H1 (cell line): ENCODE measurements around the gene ADGRB3. TPM values are rescaled to one million over a fixed set of nuclear protein-coding genes. Genes with fewer than 3 reads are reported as not detected.
"Not testable (repeated sequence)": the region's sequence is repeated elsewhere in the genome, so short reads cannot be mapped to it uniquely, and the experiment has no call there.

Source experiments
- CTCF ChIA-PET: fragments of 300-600 bp; sonication (Branson Sonifier 250); formaldehyde crosslinking; loops from one replicate; lab custom pipeline; 2021; ENCODE audit not compliant: partially characterized antibody; lab: Charles Lee
- POLR2A ChIA-PET: fragments of 300-600 bp; sonication (Branson Sonifier 250); formaldehyde crosslinking; loops from one replicate; lab custom pipeline; 2021; ENCODE audit warnings: inconsistent platforms; ENCODE audit not compliant: partially characterized antibody; lab: Charles Lee
- DNase-seq, 2 experiments: peaks; one replicate each; pipeline versions ENCODE4 v3.0.0 to v3.0.0-alpha.2; 2010 to 2022; ENCODE audit warnings: low spot score in 2 of 2, low read depth in 1 of 2, mixed read lengths in 1 of 2
- FAIRE-seq: peaks from 2 replicates; lab custom pipeline; 2011; peaks lifted over from hg19 to GRCh38; lab: Jason Lieb, UNC
- H2AFZ ChIP-seq: 2 replicates; pipeline ENCODE4 v1.8.1; 2012; ENCODE audit warnings: low read length, inconsistent platforms
- H2AK5ac ChIP-seq: 2 replicates; pipeline ENCODE4 v1.6.1; 2013; ENCODE audit warnings: low read depth, low read length
- H2BK120ac ChIP-seq: replicated peaks from 2 replicates; pipeline ENCODE3; 2013; ENCODE audit warnings: low read depth, low read length, inconsistent platforms
- H2BK12ac ChIP-seq: 2 replicates; pipeline ENCODE4 v1.6.1; 2013; ENCODE audit warnings: low read depth, low read length
- H2BK15ac ChIP-seq: 2 replicates; pipeline ENCODE4 v1.6.1; 2013; ENCODE audit warnings: low read length
- H2BK20ac ChIP-seq: 2 replicates; pipeline ENCODE4 v1.6.1; 2013; ENCODE audit warnings: low read length
- H2BK5ac ChIP-seq: 2 replicates; pipeline ENCODE4 v1.6.1; 2013; ENCODE audit warnings: low read depth, low read length
- H3K14ac ChIP-seq: 2 replicates; pipeline ENCODE4 v1.6.1; 2013; ENCODE audit warnings: inconsistent platforms; ENCODE audit not compliant: insufficient read length
- H3K18ac ChIP-seq: 2 replicates; pipeline ENCODE4 v1.6.1; 2013; ENCODE audit warnings: low read length; ENCODE audit errors: extremely low read depth
- H3K23ac ChIP-seq: 2 replicates; pipeline ENCODE4 v1.6.1; 2013; ENCODE audit warnings: inconsistent platforms; ENCODE audit not compliant: insufficient read length
- H3K23me2 ChIP-seq: 2 replicates; pipeline ENCODE4 v1.6.1; 2013; ENCODE audit warnings: low read depth, low read length
- H3K27ac ChIP-seq: 2 replicates; pipeline ENCODE4 v1.6.1; 2011; ENCODE audit warnings: low read depth, low read length, inconsistent platforms
- H3K27me3 ChIP-seq, 4 experiments: replicated peaks in 1 of 4; 1 replicate in 1 of 4; 2 replicates in 3 of 4; pipeline versions ENCODE4 v1.6.1 to v1.8.1; 2011 to 2013; ENCODE audit warnings: low read length in 3 of 4, mild to moderate bottlenecking in 3 of 4, inconsistent platforms in 2 of 4, mixed read lengths in 2 of 4, moderate library complexity in 1 of 4; ENCODE audit not compliant: control insufficient read depth in 3 of 4, insufficient read depth in 3 of 4; ENCODE audit errors: extremely low read depth in 1 of 4
- H3K36me3 ChIP-seq, 4 experiments: 2 replicates each; pipeline versions ENCODE4 v1.6.1 to v1.8.1; 2011 to 2013; ENCODE audit warnings: mild to moderate bottlenecking in 4 of 4, low read length in 3 of 4, moderate library complexity in 2 of 4, control low read depth in 1 of 4, inconsistent platforms in 1 of 4; ENCODE audit not compliant: insufficient read depth in 4 of 4, control insufficient read depth in 2 of 4
- H3K4ac ChIP-seq: replicated peaks from 2 replicates; pipeline ENCODE3; 2013; ENCODE audit warnings: low read length, low read depth, mixed read lengths, inconsistent platforms; ENCODE audit not compliant: insufficient read length
- H3K4me1 ChIP-seq, 4 experiments: replicated peaks in 1 of 4; 1 replicate in 1 of 4; 2 replicates in 3 of 4; pipeline versions ENCODE4 v1.6.1 to v1.8.1; 2011 to 2013; ENCODE audit warnings: low read length in 3 of 4, inconsistent platforms in 2 of 4, mixed read lengths in 1 of 4; ENCODE audit not compliant: insufficient read depth in 4 of 4, control insufficient read depth in 3 of 4
- H3K4me2 ChIP-seq, 2 experiments: 2 replicates each; pipeline versions ENCODE4 v1.6.1 to v1.8.1; 2011 to 2013; ENCODE audit warnings: low read depth in 2 of 2, low read length in 2 of 2, control low read depth in 1 of 2, inconsistent platforms in 1 of 2, mild to moderate bottlenecking in 1 of 2; ENCODE audit not compliant: insufficient read depth in 1 of 2
- H3K4me3 ChIP-seq, 4 experiments: fragments of 200-600, 300-600 bp in 1 of 4; sonication (generic), shearing (Covaris generic), sonication (Bioruptor Twin) in 1 of 4; 2 replicates each; pipeline versions ENCODE4 v1.5.1 to v1.8.1; 2011 to 2016; ENCODE audit warnings: low read length in 4 of 4, low read depth in 3 of 4, control low read depth in 2 of 4, inconsistent platforms in 2 of 4, mild to moderate bottlenecking in 2 of 4, mixed read lengths in 1 of 4, moderate library complexity in 1 of 4; ENCODE audit not compliant: insufficient read depth in 2 of 4; ENCODE audit errors: extremely low read depth in 1 of 4
- H3K56ac ChIP-seq: replicated peaks from 2 replicates; pipeline ENCODE3; 2013; ENCODE audit warnings: low read depth, mild to moderate bottlenecking, mixed read lengths, low read length, inconsistent platforms; ENCODE audit not compliant: insufficient read length
- H3K79me1 ChIP-seq: 2 replicates; pipeline ENCODE4 v1.6.1; 2013; ENCODE audit warnings: low read depth, low read length, control low read depth
- H3K79me2 ChIP-seq, 2 experiments: 2 replicates each; pipeline versions ENCODE4 v1.6.1 to v1.8.1; 2012 to 2013; ENCODE audit warnings: low read length in 2 of 2, mild to moderate bottlenecking in 2 of 2, inconsistent platforms in 1 of 2; ENCODE audit not compliant: insufficient read depth in 2 of 2, control insufficient read depth in 1 of 2
- H3K9ac ChIP-seq, 4 experiments: replicated peaks in 1 of 4; 1 replicate in 1 of 4; 2 replicates in 3 of 4; pipeline versions ENCODE4 v1.6.1 to v1.8.1; 2011 to 2013; ENCODE audit warnings: low read depth in 3 of 4, low read length in 3 of 4, control low read depth in 2 of 4, mild to moderate bottlenecking in 2 of 4, moderate library complexity in 2 of 4, inconsistent platforms in 1 of 4; ENCODE audit errors: extremely low read depth in 1 of 4
- H3K9me3 ChIP-seq, 2 experiments: 2 replicates each; pipeline versions ENCODE4 v1.6.1 to v1.8.1; 2012 to 2013; ENCODE audit warnings: mild to moderate bottlenecking in 2 of 2, moderate library complexity in 2 of 2, control low read depth in 1 of 2, inconsistent platforms in 1 of 2, low read depth in 1 of 2, low read length in 1 of 2, mixed read lengths in 1 of 2; ENCODE audit not compliant: insufficient read depth in 2 of 2
- H4K20me1 ChIP-seq, 2 experiments: replicated peaks in 1 of 2; 2 replicates each; pipeline versions ENCODE3 to v1.8.1; 2011 to 2013; ENCODE audit warnings: inconsistent platforms in 2 of 2, low read length in 2 of 2, mild to moderate bottlenecking in 1 of 2; ENCODE audit not compliant: insufficient read depth in 2 of 2, control insufficient read depth in 1 of 2
- H4K5ac ChIP-seq: 2 replicates; pipeline ENCODE4 v1.6.1; 2013; ENCODE audit warnings: low read length, low read depth, mixed read lengths, inconsistent platforms; ENCODE audit not compliant: insufficient read length
- H4K8ac ChIP-seq: 2 replicates; pipeline ENCODE4 v1.8.0; 2013; ENCODE audit warnings: mild to moderate bottlenecking, moderate library complexity, low read length, inconsistent platforms; ENCODE audit not compliant: insufficient read depth; ENCODE audit errors: extremely low read depth
- H4K91ac ChIP-seq: replicated peaks from 2 replicates; pipeline ENCODE3; 2013; ENCODE audit warnings: low read length, mixed read lengths, inconsistent platforms; ENCODE audit not compliant: insufficient read length
- CREB1 ChIP-seq: IDR thresholded peaks from 2 replicates; pipeline ENCODE4 v1.6.1; 2012; ENCODE audit warnings: inconsistent platforms
- WGBS, 2 experiments: shearing (Covaris generic) in 1 of 2; methylation state at CpG; one replicate each; pipeline versions ENCODE4 v1.1.6 to v1.1.7; 2013 to 2015; ENCODE audit warnings: low lambda C conversion rate in 2 of 2, mixed read lengths in 2 of 2, inconsistent platforms in 1 of 2, low coverage in 1 of 2, missing lambda C conversion rate in 1 of 2; ENCODE audit not compliant: insufficient replicate concordance in 2 of 2, insufficient coverage in 1 of 2, insufficient read length in 1 of 2; ENCODE audit errors: extremely low coverage in 1 of 2, missing lambda C conversion rate in 1 of 2; 5-methylcytosine and 5-hydroxymethylcytosine counted together
- polyA plus RNA-seq, 7 experiments: library from polyadenylated mRNA; depleted of rRNA in 3 of 7; stranded (reverse) in 5 of 7; unstranded in 2 of 7; fragments of >200 nt in 5 of 7; fragments of 200-250 nt in 2 of 7; gene quantifications; 1 replicate in 5 of 7; 2 replicates in 1 of 7; 4 replicates in 1 of 7; pipeline versions ENCODE4 v1.2.1 to v1.2.3, GENCODE V29; 2011 to 2013; ENCODE audit warnings: missing spikeins in 2 of 7, mixed read lengths in 2 of 7
- total RNA-seq: library from RNA; stranded (reverse); fragmentation: NEBNext Ultra II Directional; extraction: Animal tissue kit (Norgen Biotek cat#: 25700); gene quantifications from 2 replicates; pipeline ENCODE4 v1.2.1, GENCODE V29; 2021

The ADGRB3 gene
- total and polyA plus RNA-seq, 2 of the 8 experiments (the other 6 are each of a cell fraction or from before 2014, with no cell fraction given): 0.35 to 1.2 TPM

GRCh38 chr6:69286331-69286730, 651.2 kb downstream of the ADGRB3 start:
- CTCF ChIA-PET: no interaction called here
- Histone ChIP-seq H3K79me2 (no peaks in the 10 kb centered on the region), H3K27ac (no peak overlapping the region), H3K4me1 (peaks cover 0 to 7% (median 0%) of the 10 kb centered on the region in 4 experiments; a peak in 1 of 7 replicates), H3K9ac (no peak overlapping the region), H4K8ac (no peak overlapping the region), H4K91ac (no peak overlapping the region), H2AK5ac (no peak overlapping the region), H3K23ac (no peak overlapping the region), H3K4me2 (no peak overlapping the region), H3K18ac (no peak overlapping the region), H2BK120ac (no peak overlapping the region), H3K79me1 (no peaks in the 10 kb centered on the region)
- POLR2A ChIA-PET: no interaction called here
- TF ChIP-seq CREB1: no peak
- TF ChIP-seq, all 59 proteins: peak for 0
- WGBS, 2 experiments: 94% methylated on average over 2 of the region's 2 CpGs; no CpG with 5 or more reads in 1 of the 2 experiments
- Histone ChIP-seq H2AFZ (no peak overlapping the region), H2BK20ac (no peak overlapping the region), H2BK5ac (no peak overlapping the region), H3K23me2 (no peaks in the 10 kb centered on the region), H4K20me1 (no peaks in the 10 kb centered on the region), H3K36me3 (no peaks in the 10 kb centered on the region), H3K56ac (no peak overlapping the region), H3K4ac (no peak overlapping the region), H2BK15ac (no peak overlapping the region), H2BK12ac (no peak overlapping the region), H4K5ac (no peak overlapping the region), H3K4me3 (no peak overlapping the region), H3K27me3 (no peaks in the 10 kb centered on the region), H3K9me3 (no peaks in the 10 kb centered on the region), H3K14ac (no peak overlapping the region)
- FAIRE-seq: no peak
- no peak for DNase-seq

GRCh38 chr6:69288198-69288597, 653.1 kb downstream of the ADGRB3 start:
- POLR2A ChIA-PET, H3K4me2 ChIP-seq, H4K5ac ChIP-seq, H3K18ac ChIP-seq, H2BK120ac ChIP-seq, H3K56ac ChIP-seq, H3K27ac ChIP-seq, H3K9ac ChIP-seq, H3K79me1 ChIP-seq, H2BK12ac ChIP-seq, H4K8ac ChIP-seq, H4K91ac ChIP-seq, H3K36me3 ChIP-seq, H3K4ac ChIP-seq, H3K4me3 ChIP-seq, FAIRE-seq, H2BK20ac ChIP-seq, H2BK15ac ChIP-seq, H3K23ac ChIP-seq, H3K79me2 ChIP-seq, DNase-seq, H3K14ac ChIP-seq, H2AFZ ChIP-seq, H3K4me1 ChIP-seq, H2AK5ac ChIP-seq, H3K9me3 ChIP-seq, H2BK5ac ChIP-seq, H4K20me1 ChIP-seq, H3K27me3 ChIP-seq, H3K23me2 ChIP-seq, CTCF ChIA-PET: not testable (repeated sequence)
- 94% methylated on average over 5 of the region's 5 CpGs; no CpG with 5 or more reads in 1 of the 2 experiments for WGBS, 2 experiments
